ENCODE measurements around the gene GAS2L2.

DNA sequence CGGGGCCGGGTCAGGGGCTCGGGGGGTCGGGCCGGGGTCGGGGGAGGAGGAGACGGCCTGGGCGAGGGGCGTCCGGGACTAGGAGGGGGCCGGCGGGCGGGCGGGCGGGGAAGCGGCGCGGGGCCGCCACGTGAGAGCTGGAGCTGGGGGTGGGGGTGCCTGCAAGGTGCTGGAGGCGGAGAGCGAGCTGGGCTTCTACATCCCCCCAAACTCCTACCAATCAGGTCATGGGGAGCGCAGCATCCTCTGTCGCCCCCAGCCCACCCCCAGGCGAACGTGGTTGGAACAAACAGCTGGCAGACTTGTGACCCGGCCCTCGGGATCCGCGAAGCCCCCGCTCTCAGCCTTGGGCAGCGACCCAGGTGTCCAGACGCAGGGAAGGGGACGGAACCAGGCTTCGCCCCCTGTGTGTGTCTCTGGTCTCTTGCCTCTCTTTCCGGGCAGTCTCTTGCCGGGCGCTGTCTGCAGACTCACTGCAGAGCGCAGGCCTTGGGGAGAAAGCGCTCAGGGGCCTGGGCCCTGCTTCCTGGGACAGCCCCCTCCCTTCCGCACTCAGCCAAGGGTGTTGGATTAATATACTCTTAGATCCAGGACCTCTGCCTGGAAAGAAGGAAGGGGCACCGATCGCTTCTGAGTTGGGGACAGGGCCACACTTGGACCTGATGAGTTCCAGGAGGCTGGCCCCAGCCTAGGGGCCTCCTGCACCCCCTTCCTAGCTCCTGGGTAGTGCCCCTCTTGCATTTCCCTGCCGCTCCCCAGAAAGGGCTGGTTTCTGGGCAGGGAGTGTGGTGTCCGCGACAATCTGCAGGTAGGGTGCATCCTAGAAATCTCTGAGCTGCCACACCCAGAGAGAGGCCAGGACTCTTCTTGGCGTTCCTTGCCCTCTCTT is 20.9 kb downstream of the GAS2L2 start:
- no peak for TF ChIP-seq EZH2 (IDR thresholded peaks at IDR 0.05; ENCODE audit: insufficient read depth, poor library complexity, severe bottlenecking)
- no peak for TF ChIP-seq EZH2phosphoT487 (IDR thresholded peaks at IDR 0.05; ENCODE audit: insufficient read depth, low read depth)
